ENCODE results near the gene KCNIP1.

Gene KCNIP1

DNA sequence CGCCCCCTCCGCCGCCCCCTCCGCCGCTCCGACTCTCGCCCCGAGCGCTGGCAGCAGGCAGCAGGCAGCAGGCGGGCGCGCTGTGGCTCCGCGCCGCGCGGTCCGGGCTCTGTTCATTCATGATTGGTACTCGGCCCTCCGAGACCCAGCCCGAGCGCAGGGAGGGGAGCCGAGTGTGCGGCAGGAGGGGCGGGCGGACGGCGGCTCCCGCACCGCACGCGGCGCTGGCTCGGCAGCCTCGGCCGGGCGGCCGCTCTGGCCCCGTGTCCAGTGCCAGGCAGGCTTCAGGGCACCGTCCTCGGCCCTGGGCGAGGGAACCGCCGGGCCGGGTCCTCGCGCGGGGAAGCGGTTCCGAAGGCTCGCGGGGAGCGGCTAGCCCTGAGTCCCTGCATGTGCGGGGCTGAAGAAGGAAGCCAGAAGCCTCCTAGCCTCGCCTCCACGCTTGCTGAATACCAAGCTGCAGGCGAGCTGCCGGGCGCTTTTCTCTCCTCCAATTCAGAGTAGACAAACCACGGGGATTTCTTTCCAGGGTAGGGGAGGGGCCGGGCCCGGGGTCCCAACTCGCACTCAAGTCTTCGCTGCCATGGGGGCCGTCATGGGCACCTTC lies at the start of gene KCNIP1:
Gene KCNIP1 (plus strand): TSS at position 31 of the 607 bp plus-strand sequence.
- DNase-seq (ENCODE audit: low read depth in 2 of 2) = no peak

DNA sequence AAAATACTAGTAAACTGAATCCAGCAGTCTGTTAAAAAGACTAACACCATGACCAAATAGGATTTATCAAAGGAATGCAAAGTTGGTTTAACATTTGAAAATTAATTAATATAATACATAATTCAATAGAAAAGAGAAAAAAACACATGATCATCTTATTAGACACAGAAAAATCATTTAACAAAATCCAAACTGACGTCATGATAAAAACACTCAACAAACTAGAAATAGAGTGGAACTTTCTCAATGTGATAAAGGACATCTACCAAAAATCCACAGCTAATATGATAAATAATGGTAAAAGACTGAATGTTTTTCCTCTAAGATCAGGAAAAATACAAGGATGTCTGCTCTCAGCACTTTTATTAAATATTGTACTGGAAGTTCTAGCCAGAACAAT lies 40.4 kb upstream of the KCNIP1 start:
- DNase-seq (ENCODE audit: low read depth in 2 of 2) = no peak

DNA sequence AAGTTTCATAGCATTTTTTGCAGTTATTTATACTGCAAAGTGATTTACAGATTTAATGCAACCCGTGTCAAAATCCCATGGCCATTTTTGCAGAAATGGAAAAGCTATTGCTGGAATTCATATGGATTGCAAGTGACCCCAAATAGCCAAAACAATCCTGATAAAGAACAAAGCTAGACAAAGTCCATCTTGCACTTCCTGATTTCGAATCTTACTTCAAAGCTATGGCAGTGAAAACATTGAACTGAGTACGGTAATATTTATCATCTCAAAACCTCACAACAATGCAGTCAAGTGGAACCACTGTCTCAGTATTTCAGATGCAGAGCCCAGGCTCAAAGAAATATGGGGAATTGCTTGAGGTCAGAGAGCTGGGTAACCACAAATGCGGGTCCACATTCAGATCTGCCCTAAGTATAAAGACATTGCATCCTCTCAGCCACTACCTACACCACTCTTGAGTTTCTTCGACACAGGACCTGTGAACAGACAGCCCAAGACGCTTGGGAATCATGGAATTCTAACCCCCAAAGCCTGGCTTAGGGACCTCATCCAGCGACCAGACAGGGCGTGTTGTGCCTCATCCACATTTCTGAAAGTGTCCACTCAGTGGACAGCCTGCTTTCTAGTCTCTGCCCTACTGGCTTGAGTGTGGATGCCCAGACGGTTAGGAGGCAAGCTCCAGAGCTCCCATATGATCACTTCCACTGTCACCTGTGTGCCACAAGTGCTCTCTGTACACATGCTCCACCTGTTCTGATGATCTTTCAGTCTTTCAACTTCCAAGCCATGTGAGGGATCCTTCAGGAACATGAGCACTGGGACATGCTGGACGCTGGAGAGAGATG lies 39.3 kb upstream of the KCNIP1 start:
- no peak for DNase-seq (ENCODE audit: low read depth in 2 of 2)

DNA sequence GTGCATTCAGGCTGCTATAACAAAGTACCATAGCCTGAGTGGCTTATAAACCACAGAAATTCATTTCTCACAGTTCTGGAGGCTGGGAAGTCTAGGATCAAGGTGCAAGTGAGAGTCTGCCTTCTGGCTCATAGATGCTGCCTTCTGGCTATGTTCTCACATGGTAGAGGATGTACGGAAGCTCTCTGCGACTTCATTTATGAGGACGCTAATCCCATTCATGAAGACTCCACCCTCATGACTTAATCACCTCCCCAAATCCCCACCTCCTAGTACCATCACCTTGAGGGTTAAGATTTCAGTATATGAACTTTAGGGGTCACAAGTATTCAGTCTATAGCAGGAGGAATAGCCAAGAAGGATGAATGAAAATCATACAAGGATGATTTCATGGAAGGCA lies 37.3 kb upstream of the KCNIP1 start:
- no peak for DNase-seq (ENCODE audit: low read depth in 2 of 2)

DNA sequence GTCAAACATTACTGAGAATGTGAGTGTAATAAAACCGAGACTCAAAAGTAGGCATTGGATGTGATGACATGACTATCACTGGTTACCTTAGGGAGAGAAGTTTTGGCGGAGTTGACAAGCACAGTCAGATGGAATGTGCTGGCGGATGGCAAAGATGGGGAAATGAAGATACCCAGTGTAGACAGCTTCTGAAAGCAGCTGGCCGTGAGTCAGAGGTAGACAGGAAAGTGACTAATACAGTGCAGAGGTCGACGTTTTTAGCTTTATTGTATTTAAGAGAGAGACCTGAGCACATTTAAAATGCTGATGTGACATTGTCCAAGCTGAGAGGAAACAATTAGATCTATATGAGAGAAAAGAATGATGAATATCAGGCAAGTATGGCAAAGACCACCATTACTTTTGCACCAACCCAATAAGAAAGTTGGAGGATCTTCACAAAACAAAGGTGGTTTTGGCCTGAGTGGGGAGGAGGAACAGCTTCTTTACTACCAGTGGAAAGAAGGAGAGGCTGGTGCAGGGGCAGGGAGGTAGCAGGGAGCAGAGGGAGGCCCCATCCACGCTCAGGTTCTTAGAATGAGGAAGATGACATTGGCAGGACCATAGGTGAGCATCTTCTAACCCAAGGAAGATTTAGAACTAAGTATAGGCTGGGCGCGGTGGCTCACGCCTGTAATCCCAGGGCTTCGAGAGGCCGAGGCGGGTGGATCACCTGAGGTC lies 36.7 kb upstream of the KCNIP1 start:
- no peak for DNase-seq (ENCODE audit: low read depth in 2 of 2)

DNA sequence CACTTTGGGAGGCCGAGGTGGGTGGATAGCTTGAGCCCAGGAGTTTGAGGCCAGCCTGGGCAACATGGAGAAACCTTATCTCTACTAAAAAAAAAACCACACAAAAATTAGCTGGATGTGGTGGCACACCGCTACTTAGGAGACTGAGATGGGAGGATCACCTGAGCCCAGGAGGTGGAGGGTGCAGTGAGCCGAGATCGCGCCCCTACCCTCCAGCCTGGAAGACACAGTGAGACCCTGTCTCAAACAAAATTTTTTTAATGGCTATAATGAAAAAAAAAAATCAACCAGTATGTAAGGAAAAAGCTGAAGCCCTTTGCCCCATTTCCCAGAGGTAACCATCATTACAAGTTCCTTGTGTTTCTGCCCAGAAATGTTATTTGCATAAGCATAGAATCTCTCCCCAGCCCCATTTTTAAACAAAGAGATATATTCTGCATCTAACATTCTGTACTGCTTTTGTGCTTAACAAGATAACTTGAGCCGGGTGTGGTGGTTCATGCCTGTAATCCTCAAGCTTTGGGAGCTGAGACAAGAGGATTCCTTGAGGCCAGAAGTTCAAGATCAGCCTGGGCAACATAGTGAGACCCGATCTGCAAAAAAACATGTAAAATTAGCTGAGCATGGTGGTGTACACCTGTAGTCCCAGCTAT lies 35.1 kb upstream of the KCNIP1 start:
- no peak for DNase-seq (ENCODE audit: low read depth in 2 of 2)

DNA sequence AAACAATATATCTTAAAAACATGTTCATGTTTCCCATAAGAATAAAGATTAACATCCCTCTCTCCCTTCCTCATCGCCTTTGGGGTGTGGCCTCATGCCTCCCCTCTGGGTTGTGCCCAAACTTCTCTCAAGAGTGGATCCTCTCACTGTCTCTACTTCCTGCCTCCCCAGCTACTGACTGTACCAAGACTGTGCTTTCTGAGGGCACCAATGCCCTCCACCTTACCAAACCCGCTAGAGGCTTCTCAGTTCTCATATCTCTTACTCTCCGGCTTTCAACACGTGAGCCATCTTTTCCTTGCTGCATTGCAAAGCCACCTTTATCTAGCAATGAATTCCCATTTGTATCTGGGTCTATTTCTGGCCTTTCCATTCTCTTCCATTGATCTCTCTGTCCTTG lies 34.4 kb upstream of the KCNIP1 start:
- DNase-seq (ENCODE audit: low read depth in 2 of 2) = no peak

DNA sequence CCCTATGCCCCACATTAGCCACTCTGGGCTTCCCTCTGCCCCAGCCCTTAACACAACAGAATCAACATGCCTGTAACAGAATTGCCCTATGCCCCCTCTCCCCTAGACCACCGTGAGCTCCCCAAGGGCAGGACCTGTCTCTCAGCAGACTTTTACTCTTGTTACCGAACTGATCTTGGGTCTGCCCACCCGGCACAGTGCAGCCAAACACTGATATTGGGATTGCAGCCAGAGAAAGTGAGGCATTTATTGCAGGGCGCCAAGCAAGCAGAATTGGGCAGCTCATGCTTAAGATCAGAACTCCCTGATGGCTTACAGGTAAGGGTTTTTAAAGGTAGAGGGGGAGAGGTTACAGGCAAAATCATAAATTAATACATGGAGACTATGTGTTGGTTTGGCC lies 33.5 kb upstream of the KCNIP1 start:
- DNase-seq (ENCODE audit: low read depth in 2 of 2) = no peak

DNA sequence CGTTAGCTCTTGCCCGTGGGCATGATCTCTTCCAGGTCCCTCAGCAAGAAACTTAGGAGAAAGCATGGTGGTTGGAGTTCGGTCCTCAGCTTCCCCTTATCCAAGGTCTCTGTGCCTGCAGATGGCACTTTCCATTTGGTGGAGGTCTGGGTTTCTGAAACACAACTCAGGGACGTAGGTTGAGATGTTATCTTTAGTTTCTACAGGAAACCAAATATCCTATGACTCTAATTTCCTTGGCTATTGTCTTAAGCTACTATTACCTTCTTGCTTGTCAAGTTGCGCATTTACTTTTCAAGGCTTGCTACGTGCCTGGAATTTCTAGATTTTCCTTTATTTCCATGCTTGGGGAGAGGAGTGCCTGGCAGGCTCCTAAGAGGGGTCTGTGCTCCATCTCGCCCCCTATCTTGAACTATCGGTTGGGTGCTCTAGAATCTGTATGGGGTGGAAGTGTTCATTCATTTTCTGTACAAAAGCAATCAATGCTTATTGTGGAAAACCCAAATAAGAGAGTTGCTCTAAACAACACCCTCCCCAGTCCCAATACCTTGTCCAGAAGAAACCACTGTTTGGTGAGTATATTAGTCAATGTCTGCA lies 32.9 kb upstream of the KCNIP1 start:
- DNase-seq (ENCODE audit: low read depth in 2 of 2) = no peak

DNA sequence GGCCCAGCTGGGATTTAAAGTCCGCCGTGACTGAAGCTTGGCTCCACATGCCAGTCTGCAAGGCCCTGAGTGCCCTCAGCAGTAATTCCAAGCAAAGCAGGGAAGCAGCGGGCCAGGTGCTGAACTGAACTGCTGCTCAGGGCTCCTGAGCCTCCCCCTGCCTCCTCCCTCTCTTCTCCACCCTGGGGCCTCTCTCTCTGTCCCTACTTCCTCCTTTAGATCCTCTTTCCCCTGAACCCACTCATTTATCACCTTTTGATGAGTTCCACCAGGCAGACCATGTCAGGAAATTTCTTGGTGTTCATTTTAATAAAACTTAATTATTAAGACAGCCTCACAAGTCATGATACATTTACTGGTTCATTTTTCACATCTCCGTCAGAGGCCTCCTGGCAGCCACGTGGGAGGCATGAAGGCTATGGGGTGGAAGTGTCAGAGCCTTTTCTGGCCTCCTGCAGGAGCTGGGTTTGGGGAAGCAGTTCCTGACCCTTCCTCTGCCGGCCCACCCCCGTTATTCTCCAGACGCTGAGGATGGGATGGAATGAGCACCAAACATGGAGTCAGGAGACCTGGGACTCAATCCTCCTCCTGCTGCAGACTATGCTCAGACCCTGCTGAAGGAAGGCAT lies 32.2 kb upstream of the KCNIP1 start:
- DNase-seq (ENCODE audit: low read depth in 2 of 2) = no peak

DNA sequence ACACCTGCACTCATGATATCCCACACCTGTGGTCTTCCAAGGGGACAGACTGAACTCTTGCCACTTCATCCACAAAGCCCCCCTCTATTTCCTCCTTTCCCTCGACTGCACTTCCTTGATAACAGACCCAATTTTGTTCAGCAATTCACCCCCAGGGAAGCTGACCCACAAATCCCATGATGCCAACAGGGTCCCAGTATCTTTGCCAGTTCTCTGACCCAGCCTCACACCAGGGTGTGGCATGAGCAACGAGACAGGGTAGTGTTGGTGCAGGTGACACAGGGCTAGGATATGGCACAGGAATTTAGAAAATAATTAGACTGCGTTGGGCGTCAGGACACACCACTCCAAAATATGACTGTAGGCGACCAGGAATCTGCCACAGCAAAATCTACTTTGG lies 30.2 kb upstream of the KCNIP1 start:
- DNase-seq (ENCODE audit: low read depth in 2 of 2) = no peak

DNA sequence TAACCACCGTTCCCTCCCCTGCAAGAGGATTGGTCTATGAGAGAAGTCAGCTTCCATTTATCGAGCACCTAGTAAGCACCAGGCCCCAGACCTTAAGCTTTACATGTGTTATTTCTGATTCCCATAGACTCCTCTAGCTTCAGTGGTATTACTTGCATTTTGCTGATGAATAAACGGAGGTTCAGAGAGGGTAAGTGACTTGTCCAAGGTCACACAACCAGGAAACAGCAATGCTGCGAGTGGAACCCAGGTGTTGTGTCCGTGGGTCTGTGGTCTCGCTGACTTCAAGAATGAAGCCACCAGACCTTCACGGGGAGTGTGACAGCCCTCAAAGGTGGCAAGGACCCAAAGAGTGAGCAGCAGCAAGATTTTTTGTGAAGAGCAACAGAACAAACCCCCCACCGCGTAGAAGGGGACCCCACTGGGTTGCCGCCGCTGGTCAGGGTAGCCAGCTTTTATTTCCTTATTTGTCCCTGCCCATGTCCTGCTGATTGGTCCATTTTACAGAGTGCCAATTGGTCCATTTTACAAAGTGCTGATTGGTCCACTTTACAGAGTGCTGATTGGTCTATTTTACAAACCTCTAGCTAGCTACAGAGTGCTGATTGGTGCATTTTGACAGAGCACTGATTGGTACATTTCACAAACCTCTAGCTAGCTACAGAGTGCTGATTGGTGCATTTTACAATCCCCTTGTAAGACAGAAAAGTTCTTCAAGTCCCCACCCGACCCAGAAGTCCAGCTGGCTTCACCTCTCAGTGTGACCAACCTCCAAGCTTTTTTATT lies 29.1 kb upstream of the KCNIP1 start:
- DNase-seq (ENCODE audit: low read depth in 2 of 2) = no peak

DNA sequence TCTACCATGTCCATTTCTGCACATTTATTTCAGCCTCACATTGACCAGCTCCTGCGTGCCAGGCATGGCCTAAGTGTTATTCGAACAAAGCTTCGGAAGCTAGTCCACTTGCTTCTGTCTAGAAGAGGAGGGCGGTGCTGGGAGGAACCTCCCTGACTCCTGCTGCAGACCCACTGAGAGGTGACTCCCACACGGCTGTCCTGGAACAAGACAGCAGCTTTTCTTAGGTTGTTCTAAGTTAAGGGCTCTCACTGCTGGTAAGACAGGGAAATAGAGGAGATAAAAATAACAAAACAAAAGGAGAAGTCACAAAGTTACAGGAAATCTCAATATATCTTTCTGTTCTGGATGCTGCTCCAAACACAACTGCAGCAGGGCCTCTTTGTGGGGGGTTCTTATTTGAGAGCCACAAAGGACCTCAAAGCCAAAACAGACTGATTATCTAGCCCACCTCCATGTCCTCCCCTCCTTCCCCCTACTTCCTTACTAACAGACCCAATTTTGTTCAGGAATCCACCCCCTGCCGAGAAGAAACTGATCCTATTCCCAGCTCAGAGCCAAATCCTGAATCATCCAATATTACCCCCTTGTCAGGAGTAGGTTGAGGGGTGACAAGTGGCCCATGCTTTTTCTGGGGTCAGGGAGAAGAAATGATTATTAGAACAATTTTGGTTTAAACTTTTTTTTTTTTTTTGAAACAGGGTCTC lies 28.4 kb upstream of the KCNIP1 start:
- no peak for DNase-seq (ENCODE audit: low read depth in 2 of 2)

DNA sequence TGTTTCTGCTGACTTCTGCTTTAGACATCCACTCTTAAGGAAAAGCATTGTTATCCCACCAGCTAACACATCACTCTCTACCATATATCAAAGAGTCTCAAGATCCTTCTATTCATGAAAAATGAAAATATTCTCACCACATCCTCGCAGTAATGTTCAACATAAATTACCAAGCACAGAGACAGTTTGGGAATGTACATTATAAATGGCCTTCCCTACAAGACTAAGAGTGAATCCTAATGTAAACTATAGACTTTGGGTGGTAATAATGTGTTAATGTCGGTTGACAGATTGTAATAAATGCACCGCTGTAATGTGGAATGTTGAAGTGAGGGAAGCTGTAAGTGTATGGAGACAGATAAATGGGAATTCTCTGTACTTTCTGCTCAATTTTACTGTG lies 27.1 kb upstream of the KCNIP1 start:
- DNase-seq (ENCODE audit: low read depth in 2 of 2) = no peak

DNA sequence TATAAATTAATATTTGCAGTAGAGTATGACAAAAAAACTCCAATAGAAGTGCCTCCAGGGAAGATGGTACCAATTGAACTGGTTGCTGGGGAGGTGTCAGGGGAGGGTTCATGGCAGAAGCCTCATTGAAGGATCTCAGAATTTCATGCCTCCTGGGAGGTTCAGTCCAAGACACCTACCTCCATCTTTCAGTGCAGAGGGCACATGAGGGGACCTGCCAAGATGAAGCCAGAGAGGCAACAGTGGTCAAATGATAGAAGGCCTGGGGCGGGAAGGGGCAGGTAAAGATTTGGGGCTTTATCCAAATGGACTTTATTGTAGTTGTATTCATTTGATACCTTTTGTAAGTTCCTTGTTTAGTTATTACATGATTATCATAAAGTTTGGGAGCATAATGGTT lies 25.9 kb upstream of the KCNIP1 start:
- no peak for DNase-seq (ENCODE audit: low read depth in 2 of 2)

DNA sequence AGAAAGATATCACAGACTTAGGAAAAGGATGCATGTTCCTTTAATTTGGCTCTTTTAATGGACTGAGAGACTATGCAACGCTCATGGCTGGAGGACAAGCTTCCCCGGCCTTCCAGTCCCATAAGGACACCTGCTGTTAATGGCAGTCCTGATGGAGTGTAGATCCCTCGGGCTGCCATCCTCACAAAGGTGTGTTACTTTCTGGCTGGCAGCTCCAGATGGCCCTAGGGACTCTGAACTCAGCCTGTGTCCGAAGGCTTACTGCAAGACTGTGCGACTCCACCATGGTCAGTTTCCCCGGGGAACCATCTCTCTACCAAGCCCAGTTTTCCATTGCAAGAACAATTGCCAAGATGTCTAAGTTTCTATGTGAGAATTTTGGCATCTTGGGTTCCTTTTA lies 25.5 kb upstream of the KCNIP1 start:
- no peak for DNase-seq (ENCODE audit: low read depth in 2 of 2)

DNA sequence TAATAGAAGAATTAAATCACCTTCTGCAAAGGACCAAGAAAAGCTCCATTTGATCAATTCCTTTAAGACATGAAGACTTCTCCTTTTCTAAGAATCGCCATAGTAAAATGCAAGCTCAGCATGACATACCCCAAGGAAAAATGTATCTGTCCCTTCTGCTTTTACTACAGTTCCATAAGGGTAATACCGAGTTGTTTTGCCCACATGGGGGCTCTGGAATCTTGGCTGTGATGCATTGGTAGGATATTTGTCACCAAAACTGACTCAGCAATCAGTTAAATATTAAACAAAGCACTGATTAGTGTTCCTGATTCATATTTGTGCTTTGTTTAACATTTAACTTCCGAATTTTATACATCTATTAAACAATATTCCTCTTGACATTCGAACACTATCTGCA lies 24.3 kb upstream of the KCNIP1 start:
- no peak for DNase-seq (ENCODE audit: low read depth in 2 of 2)

DNA sequence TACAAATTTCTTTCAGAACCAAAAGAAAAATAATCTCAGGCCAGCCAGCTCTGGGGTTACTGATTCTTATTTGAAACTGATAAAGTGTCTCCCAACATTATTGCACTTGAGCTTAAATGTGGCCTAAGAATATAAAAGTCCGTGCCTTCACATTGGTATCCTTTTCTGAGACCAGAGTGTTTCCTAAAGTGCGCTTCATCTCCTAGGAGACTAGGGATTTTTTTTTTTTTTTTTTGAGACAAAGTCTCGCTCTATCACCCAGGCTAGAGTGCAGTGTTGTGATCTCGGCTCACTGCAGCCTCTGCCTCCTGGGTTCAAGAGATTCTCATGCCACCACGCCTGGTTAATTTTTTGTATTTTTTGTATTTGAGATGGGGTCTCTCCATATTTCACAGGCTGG lies 23.6 kb upstream of the KCNIP1 start:
- DNase-seq (ENCODE audit: low read depth in 2 of 2) = no peak

DNA sequence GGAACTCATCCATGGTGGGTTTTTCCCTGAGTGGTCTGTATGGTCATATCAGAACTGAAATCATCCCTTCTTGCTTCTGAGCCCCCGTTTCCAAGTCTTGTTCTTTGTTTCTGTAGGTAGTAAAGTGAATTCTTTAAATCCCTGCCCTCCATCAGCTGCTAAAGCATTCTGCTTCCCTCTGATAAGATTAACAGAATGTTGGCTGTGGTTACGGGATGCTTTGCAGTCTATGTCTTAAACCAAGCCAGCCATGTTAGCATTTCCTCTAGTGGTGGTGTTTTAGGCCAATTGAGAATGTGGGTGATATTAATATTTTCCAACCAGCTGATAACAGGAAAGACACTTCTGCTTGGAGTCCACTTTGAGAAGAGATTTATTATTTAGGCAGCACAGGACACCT lies 22.0 kb upstream of the KCNIP1 start:
- DNase-seq (ENCODE audit: low read depth in 2 of 2) = no peak

DNA sequence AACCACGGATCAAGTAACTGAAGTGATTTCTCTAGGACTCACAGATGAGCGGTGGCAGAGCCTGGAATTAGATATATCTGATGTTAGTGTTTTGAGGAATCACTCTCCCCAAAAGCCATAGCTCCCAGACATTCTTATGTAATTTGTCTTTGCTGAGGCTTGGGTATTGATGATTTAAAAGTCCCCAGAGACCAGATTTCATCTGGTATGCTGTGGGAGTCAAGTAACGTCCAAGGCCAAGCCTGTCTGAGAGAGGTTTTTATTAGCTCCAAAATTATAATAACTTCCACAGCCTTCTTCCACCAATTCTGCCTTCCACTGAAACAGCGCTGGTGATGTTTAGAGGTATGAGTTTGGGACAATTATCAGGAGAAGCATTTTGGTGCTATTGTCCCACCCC lies 21.3 kb upstream of the KCNIP1 start:
- DNase-seq (ENCODE audit: low read depth in 2 of 2) = no peak
